Osteoblast (primary cell): ENCODE data around the gene ANXA1. TPM values are rescaled to one million over a fixed set of nuclear protein-coding genes. Genes with fewer than 3 reads are reported as not detected.

Experiments
- DNase-seq: peaks from one replicate; pipeline ENCODE4 v3.0.0; 2011; ENCODE audit warnings: low spot score, mixed read lengths; ENCODE audit not compliant: insufficient read length; ENCODE audit errors: missing footprints
- H2AFZ ChIP-seq: 2 replicates; pipeline ENCODE4 v1.6.0; 2011; ENCODE audit warnings: mild to moderate bottlenecking, low read length
- H3K27ac ChIP-seq: 2 replicates; pipeline ENCODE4 v1.5.1; 2011; ENCODE audit warnings: mild to moderate bottlenecking, low read depth, low read length, moderate library complexity
- H3K27me3 ChIP-seq: 2 replicates; pipeline ENCODE4 v1.6.0; 2012; ENCODE audit warnings: mild to moderate bottlenecking, control low read depth, inconsistent platforms, low read length, moderate library complexity; ENCODE audit not compliant: insufficient read depth
- H3K36me3 ChIP-seq: 2 replicates; pipeline ENCODE4 v1.5.1; 2011; ENCODE audit warnings: mild to moderate bottlenecking, low read length, control low read depth, moderate library complexity; ENCODE audit not compliant: insufficient read depth
- H3K4me1 ChIP-seq: 2 replicates; pipeline ENCODE4 v1.5.1; 2011; ENCODE audit warnings: mild to moderate bottlenecking, low read length, control low read depth, moderate library complexity; ENCODE audit not compliant: insufficient read depth
- H3K4me2 ChIP-seq: 2 replicates; pipeline ENCODE4 v1.6.0; 2011; ENCODE audit warnings: mild to moderate bottlenecking, low read length; ENCODE audit not compliant: insufficient read depth
- H3K4me3 ChIP-seq: fragments of 200-600 bp; sonication (generic); 3 replicates; pipeline ENCODE4 v1.5.1; 2012; ENCODE audit warnings: mild to moderate bottlenecking, low read length, inconsistent platforms; ENCODE audit not compliant: insufficient read depth
- H3K79me2 ChIP-seq: 2 replicates; pipeline ENCODE4 v1.6.0; 2012; ENCODE audit warnings: mild to moderate bottlenecking, low read length, control low read depth, inconsistent platforms; ENCODE audit not compliant: insufficient read depth
- H3K9me3 ChIP-seq: 2 replicates; pipeline ENCODE4 v1.5.1; 2011; ENCODE audit warnings: low read depth, low read length, control low read depth
- H4K20me1 ChIP-seq: 2 replicates; pipeline ENCODE4 v1.6.0; 2012; ENCODE audit warnings: mild to moderate bottlenecking, low read length, control low read depth; ENCODE audit not compliant: insufficient read depth
- CTCF ChIP-seq: IDR thresholded peaks from 2 replicates; pipeline ENCODE4 v1.5.1; 2011; ENCODE audit warnings: mild to moderate bottlenecking, low read depth, low read length, moderate library complexity; ENCODE audit errors: extremely low read depth
- total RNA-seq: library from RNA; depleted of rRNA; stranded (reverse); fragments of >200 nt; gene quantifications from 2 replicates; pipeline ENCODE4 v1.2.3, GENCODE V29; 2012

Gene ANXA1
- total RNA-seq, 1 donor: 816 TPM

GRCh38 chr9:73173557-73174329 lies 22.1 kb downstream of the ANXA1 start:
- Histone ChIP-seq H3K9me3 (no peaks in the 10 kb centered on the region), H3K27me3 (no peaks in the 10 kb centered on the region), H3K79me2 (no peaks in the 10 kb centered on the region), H3K4me1 (no peaks in the 10 kb centered on the region), H3K4me2 (no peak overlapping the region), H3K27ac (no peak overlapping the region), H2AFZ (no peak overlapping the region), H3K36me3 (peaks cover 24% of the 10 kb centered on the region), H3K4me3 (no peak overlapping the region), H4K20me1 (no peaks in the 10 kb centered on the region)
- no peak for DNase-seq
- TF ChIP-seq CTCF: no peak

- Histone ChIP-seq H4K20me1 (no peaks in the 10 kb centered on the region), H3K36me3 (peaks cover 16% of the 10 kb centered on the region), H3K9me3 (no peaks in the 10 kb centered on the region), H3K4me1 (no peaks in the 10 kb centered on the region), H2AFZ (no peak overlapping the region), H3K4me2 (no peak overlapping the region), H3K27ac (no peak overlapping the region), H3K4me3 (no peak overlapping the region), H3K27me3 (no peaks in the 10 kb centered on the region), H3K79me2 (no peaks in the 10 kb centered on the region)
- no peak for DNase-seq
- no peak for TF ChIP-seq CTCF
Observed at GRCh38 chr9:73174330-73174980, 22.8 kb downstream of the ANXA1 start.

- TF ChIP-seq CTCF: no peak
- no peak for DNase-seq
- no peaks in the 10 kb centered on the region for H3K27me3 ChIP-seq
- H3K4me2 ChIP-seq: no peak overlapping the region
- H3K4me3 ChIP-seq: no peak overlapping the region
- H3K27ac ChIP-seq: no peak overlapping the region
- no peaks in the 10 kb centered on the region for H3K9me3 ChIP-seq
- no peaks in the 10 kb centered on the region for H3K4me1 ChIP-seq
- H4K20me1 ChIP-seq: no peaks in the 10 kb centered on the region
- H3K36me3 ChIP-seq: peaks cover under 1% of the 10 kb centered on the region
- H3K79me2 ChIP-seq: no peaks in the 10 kb centered on the region
- peak overlapping the region; percentile 18 for H2AFZ ChIP-seq
Observed at GRCh38 chr9:73176450-73176875, 24.8 kb downstream of the ANXA1 start.

DNA sequence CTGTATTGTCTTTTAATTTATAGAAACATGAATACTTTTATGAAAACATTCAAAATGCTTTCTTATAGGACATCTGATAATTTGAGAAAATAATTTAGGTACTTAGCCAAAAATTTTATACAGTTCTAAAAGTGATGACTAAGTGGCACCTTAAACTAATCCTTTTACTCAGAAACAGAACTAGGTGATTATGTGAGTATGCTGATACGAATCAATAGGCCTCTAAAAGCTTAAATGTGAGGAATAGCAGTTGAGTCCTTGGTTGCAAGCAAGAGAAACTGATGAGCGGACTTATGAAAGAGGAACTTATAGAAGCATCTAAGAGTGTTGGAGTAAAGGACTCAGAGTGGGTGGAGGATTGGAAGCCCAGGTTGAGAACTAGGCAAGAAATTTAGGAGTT lies 26.4 kb downstream of the ANXA1 start:
- Histone ChIP-seq H3K9me3 (no peaks in the 10 kb centered on the region), H3K79me2 (no peaks in the 10 kb centered on the region), H3K4me3 (no peak overlapping the region), H3K4me1 (no peaks in the 10 kb centered on the region), H3K27me3 (no peaks in the 10 kb centered on the region), H2AFZ (no peak overlapping the region), H3K4me2 (no peak overlapping the region), H3K36me3 (no peaks in the 10 kb centered on the region), H4K20me1 (no peaks in the 10 kb centered on the region), H3K27ac (no peak overlapping the region)
- no peak for DNase-seq
- no peak for TF ChIP-seq CTCF
